Kidney (tissue), 14 donors: ENCODE data around the gene KRTAP19-3. TPM values are rescaled to one million over a fixed set of nuclear protein-coding genes. Genes with fewer than 3 reads are reported as not detected.

Experiments
- DNase-seq, 5 donors: peaks; one replicate each; pipeline ENCODE4 v3.0.0-alpha.2; 2013 to 2020
- FAIRE-seq: peaks from 2 replicates; lab custom pipeline; 2012; peaks lifted over from hg19 to GRCh38; lab: Jason Lieb, UNC
- H3K27ac ChIP-seq, 2 donors: one replicate each; pipeline ENCODE4 v1.7.0; 2013; ENCODE audit warnings: low read depth in 2 of 2, low read length in 2 of 2, inconsistent platforms in 1 of 2
- H3K27me3 ChIP-seq: one replicate; pipeline ENCODE4 v1.7.1; 2013; ENCODE audit warnings: low read length, inconsistent platforms; ENCODE audit not compliant: control insufficient read depth, insufficient read depth
- H3K36me3 ChIP-seq, 3 donors: one replicate each; pipeline versions ENCODE4 v1.7.0 to v1.7.1; 2013; ENCODE audit warnings: low read length in 3 of 3, control low read depth in 1 of 3, inconsistent platforms in 1 of 3; ENCODE audit not compliant: insufficient read depth in 3 of 3, control insufficient read depth in 2 of 3
- H3K4me1 ChIP-seq, 3 donors: one replicate each; pipeline versions ENCODE4 v1.7.0 to v1.7.1; 2013; ENCODE audit warnings: low read length in 3 of 3, inconsistent platforms in 1 of 3, low read depth in 1 of 3; ENCODE audit not compliant: control insufficient read depth in 2 of 3, insufficient read depth in 2 of 3
- H3K4me3 ChIP-seq, 3 donors: one replicate each; pipeline versions ENCODE4 v1.7.0 to v1.8.1; 2013; ENCODE audit warnings: low read length in 3 of 3, control low read depth in 1 of 3, inconsistent platforms in 1 of 3
- H3K9ac ChIP-seq, 3 donors: one replicate each; pipeline versions ENCODE4 v1.7.0 to v1.7.1; 2013; ENCODE audit warnings: low read length in 3 of 3, control low read depth in 1 of 3, inconsistent platforms in 1 of 3
- H3K9me3 ChIP-seq, 3 donors: one replicate each; pipeline versions ENCODE4 v1.7.0 to v1.7.1; 2013; ENCODE audit warnings: low read length in 3 of 3, control low read depth in 1 of 3, inconsistent platforms in 1 of 3; ENCODE audit not compliant: control insufficient read depth in 2 of 3, insufficient read depth in 1 of 3
- intact Hi-C: fragments of 100-400 bp; cut with DNase I; formaldehyde crosslinking; loops from one replicate; pipeline ENCODE4 v1.11.1; 2022
- polyA plus RNA-seq: library from polyadenylated mRNA; stranded (reverse); fragments of 350-450 nt; fragmentation: Illumina TruSeq; extraction: RNeasy Lipid Tissue Mini Kit (QIAGEN cat#74804); gene quantifications from one replicate; pipeline ENCODE4 v1.2.3, GENCODE V29; 2014; ENCODE audit warnings: low read depth, low replicate concordance; ENCODE audit not compliant: insufficient read depth
- total RNA-seq: library from RNA; stranded (reverse); fragmentation: NEBNext Ultra II Directional; extraction: Animal tissue kit (Norgen Biotek cat#: 25700); gene quantifications from one replicate; pipeline ENCODE4 v1.2.1, GENCODE V29; 2021
- TF ChIP-seq, protein P1 (sequence below): IDR thresholded peaks from 3 replicates; pipeline ENCODE4 v1.5.1; 2012; ENCODE audit warnings: mild to moderate bottlenecking, moderate library complexity, borderline replicate concordance; ENCODE audit not compliant: insufficient read depth; ENCODE audit errors: extremely low read depth
- donor health status: control.
- donor health status: control.
- donor health status: control.
- donor health status: control.
- donor health status: control.
- donor health status: DM: yes; HTN: yes; CAD: no.
- donor health status: Normal renal cell carcinoma (clear cell type).

KRTAP19-3 gene
- total and polyA plus RNA-seq, 2 donors from 2014 or later = not detected

DNA sequence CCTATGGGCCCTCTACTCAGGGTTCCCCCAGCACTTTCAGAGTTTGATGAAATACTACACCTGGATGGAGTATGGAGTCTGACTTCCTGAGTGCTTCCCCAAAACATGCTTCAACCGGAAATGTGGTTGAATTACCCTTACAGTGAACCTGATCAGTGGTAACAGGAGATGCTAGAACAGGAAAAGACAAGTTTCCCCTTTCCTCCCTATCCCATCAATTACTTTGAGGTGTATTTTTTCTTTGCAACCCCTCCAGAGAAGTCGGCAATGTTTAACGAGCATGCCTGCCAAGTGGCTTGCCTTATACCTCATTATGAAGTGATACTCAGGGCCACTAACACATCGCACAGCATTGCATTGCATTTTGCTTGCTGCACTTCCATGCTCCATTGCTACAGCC, 44.8 kb downstream of the KRTAP19-3 start:
- Histone ChIP-seq H3K9ac (no peak overlapping the region), H3K4me3 (no peak overlapping the region), H3K4me1 (no peaks in the 10 kb centered on the region), H3K9me3 (no peaks in the 10 kb centered on the region), H3K36me3 (no peaks in the 10 kb centered on the region), H3K27me3 (no peaks in the 10 kb centered on the region), H3K27ac (no peak overlapping the region)
- TF ChIP-seq, protein P1, sequence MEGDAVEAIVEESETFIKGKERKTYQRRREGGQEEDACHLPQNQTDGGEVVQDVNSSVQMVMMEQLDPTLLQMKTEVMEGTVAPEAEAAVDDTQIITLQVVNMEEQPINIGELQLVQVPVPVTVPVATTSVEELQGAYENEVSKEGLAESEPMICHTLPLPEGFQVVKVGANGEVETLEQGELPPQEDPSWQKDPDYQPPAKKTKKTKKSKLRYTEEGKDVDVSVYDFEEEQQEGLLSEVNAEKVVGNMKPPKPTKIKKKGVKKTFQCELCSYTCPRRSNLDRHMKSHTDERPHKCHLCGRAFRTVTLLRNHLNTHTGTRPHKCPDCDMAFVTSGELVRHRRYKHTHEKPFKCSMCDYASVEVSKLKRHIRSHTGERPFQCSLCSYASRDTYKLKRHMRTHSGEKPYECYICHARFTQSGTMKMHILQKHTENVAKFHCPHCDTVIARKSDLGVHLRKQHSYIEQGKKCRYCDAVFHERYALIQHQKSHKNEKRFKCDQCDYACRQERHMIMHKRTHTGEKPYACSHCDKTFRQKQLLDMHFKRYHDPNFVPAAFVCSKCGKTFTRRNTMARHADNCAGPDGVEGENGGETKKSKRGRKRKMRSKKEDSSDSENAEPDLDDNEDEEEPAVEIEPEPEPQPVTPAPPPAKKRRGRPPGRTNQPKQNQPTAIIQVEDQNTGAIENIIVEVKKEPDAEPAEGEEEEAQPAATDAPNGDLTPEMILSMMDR = no peak
- intact Hi-C loops = no loop called here
- DNase-seq (peak in 3 of 5 donors; percentile 17 to 70 (median 65)), FAIRE-seq (no peak)

- H3K27ac ChIP-seq = no peak overlapping the region
- no peaks in the 10 kb centered on the region for H3K36me3 ChIP-seq
- H3K4me1 ChIP-seq = no peaks in the 10 kb centered on the region
- no peaks in the 10 kb centered on the region for H3K27me3 ChIP-seq
- TF ChIP-seq, protein P1 = no peak
- H3K9ac ChIP-seq = no peak overlapping the region
- intact Hi-C loops = no loop called here
- no peak overlapping the region for H3K4me3 ChIP-seq
- no peak for DNase-seq
- no peak for FAIRE-seq
- H3K9me3 ChIP-seq = no peaks in the 10 kb centered on the region
Observed at GRCh38 chr21:30444204-30444603, 47.6 kb downstream of the KRTAP19-3 start.

DNA sequence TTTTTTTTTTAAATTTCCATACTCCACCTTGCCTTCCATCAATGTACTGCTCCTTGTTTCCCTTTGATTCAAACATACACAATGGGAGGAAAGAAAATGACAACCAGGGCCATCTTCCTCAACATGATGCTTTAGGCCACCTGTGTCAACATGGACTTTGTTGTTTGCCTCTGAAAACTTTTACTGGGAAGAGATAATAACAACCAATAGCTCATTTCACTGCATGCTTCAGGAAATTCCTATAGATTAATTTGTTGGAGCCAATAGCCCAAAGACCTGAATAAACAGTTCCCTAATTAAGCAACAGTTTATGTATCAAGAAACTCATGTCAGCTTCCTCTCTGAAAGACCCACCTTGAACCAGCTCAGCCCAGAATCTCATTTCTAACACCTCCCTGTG, 48.6 kb downstream of the KRTAP19-3 start:
- FAIRE-seq = no peak
- no peak overlapping the region for H3K9ac ChIP-seq
- TF ChIP-seq, protein P1 = no peak

More for the DNA sequence above, 48.6 kb downstream of the KRTAP19-3 start:
- Histone ChIP-seq H3K36me3 (no peaks in the 10 kb centered on the region), H3K27ac (no peak overlapping the region), H3K4me1 (no peaks in the 10 kb centered on the region), H3K4me3 (no peak overlapping the region), H3K9me3 (no peaks in the 10 kb centered on the region), H3K27me3 (no peaks in the 10 kb centered on the region)
- no peak for DNase-seq
- intact Hi-C loops = no loop called here

Other genes starting within 250 kb of the KRTAP19-3 start
- not detected for gene KRTAP24-1, start 209.1 kb downstream of the KRTAP19-3 start, total RNA-seq
- not detected for gene KRTAP24-1, start 209.1 kb downstream of the KRTAP19-3 start, polyA plus RNA-seq
- not detected for gene KRTAP25-1, start 202.5 kb downstream of the KRTAP19-3 start, total RNA-seq
- not detected for gene KRTAP25-1, start 202.5 kb downstream of the KRTAP19-3 start, polyA plus RNA-seq
- not detected for gene KRTAP26-1, start 171.7 kb downstream of the KRTAP19-3 start, total RNA-seq
- gene KRTAP26-1, start 171.7 kb downstream of the KRTAP19-3 start, polyA plus RNA-seq = not detected
- gene KRTAP27-1, start 154.3 kb downstream of the KRTAP19-3 start, total RNA-seq = not detected
- not detected for gene KRTAP27-1, start 154.3 kb downstream of the KRTAP19-3 start, polyA plus RNA-seq
- not detected for gene KRTAP23-1, start 143.4 kb downstream of the KRTAP19-3 start, total RNA-seq
- not detected for gene KRTAP23-1, start 143.4 kb downstream of the KRTAP19-3 start, polyA plus RNA-seq
- not detected for gene KRTAP13-2, start 119.7 kb downstream of the KRTAP19-3 start, total RNA-seq
- gene KRTAP13-2, start 119.7 kb downstream of the KRTAP19-3 start, polyA plus RNA-seq = not detected
- not detected for gene KRTAP13-1, start 96.0 kb downstream of the KRTAP19-3 start, total RNA-seq
- not detected for gene KRTAP13-1, start 96.0 kb downstream of the KRTAP19-3 start, polyA plus RNA-seq
- not detected for gene KRTAP13-3, start 66.1 kb downstream of the KRTAP19-3 start, total RNA-seq
- gene KRTAP13-3, start 66.1 kb downstream of the KRTAP19-3 start, polyA plus RNA-seq = not detected
- not detected for gene KRTAP13-4, start 61.8 kb downstream of the KRTAP19-3 start, total RNA-seq
- not detected for gene KRTAP13-4, start 61.8 kb downstream of the KRTAP19-3 start, polyA plus RNA-seq
- not detected for gene KRTAP15-1, start 51.7 kb downstream of the KRTAP19-3 start, total RNA-seq
- gene KRTAP15-1, start 51.7 kb downstream of the KRTAP19-3 start, polyA plus RNA-seq = not detected
- not detected for gene KRTAP19-1, start 11.6 kb downstream of the KRTAP19-3 start, total RNA-seq
- gene KRTAP19-1, start 11.6 kb downstream of the KRTAP19-3 start, polyA plus RNA-seq = not detected
- not detected for gene KRTAP19-2, start 4.6 kb downstream of the KRTAP19-3 start, total RNA-seq
- gene KRTAP19-2, start 4.6 kb downstream of the KRTAP19-3 start, polyA plus RNA-seq = not detected
- not detected for gene KRTAP19-4, start 5.2 kb upstream of the KRTAP19-3 start, total RNA-seq
- not detected for gene KRTAP19-4, start 5.2 kb upstream of the KRTAP19-3 start, polyA plus RNA-seq
- not detected for gene KRTAP19-5, start 10.1 kb upstream of the KRTAP19-3 start, total RNA-seq
- gene KRTAP19-5, start 10.1 kb upstream of the KRTAP19-3 start, polyA plus RNA-seq = not detected
- not detected for gene KRTAP19-6, start 49.9 kb upstream of the KRTAP19-3 start, total RNA-seq
- gene KRTAP19-6, start 49.9 kb upstream of the KRTAP19-3 start, polyA plus RNA-seq = not detected
- not detected for gene KRTAP19-7, start 69.3 kb upstream of the KRTAP19-3 start, total RNA-seq
- gene KRTAP19-7, start 69.3 kb upstream of the KRTAP19-3 start, polyA plus RNA-seq = not detected
- not detected for gene KRTAP22-2, start 98.4 kb upstream of the KRTAP19-3 start, total RNA-seq
- not detected for gene KRTAP22-2, start 98.4 kb upstream of the KRTAP19-3 start, polyA plus RNA-seq
- gene KRTAP6-3, start 100.4 kb upstream of the KRTAP19-3 start, total RNA-seq = not detected
- not detected for gene KRTAP6-3, start 100.4 kb upstream of the KRTAP19-3 start, polyA plus RNA-seq
- gene KRTAP6-2, start 106.9 kb upstream of the KRTAP19-3 start, total RNA-seq = not detected
- not detected for gene KRTAP6-2, start 106.9 kb upstream of the KRTAP19-3 start, polyA plus RNA-seq
- gene KRTAP22-1, start 109.1 kb upstream of the KRTAP19-3 start, total RNA-seq = not detected
- gene KRTAP22-1, start 109.1 kb upstream of the KRTAP19-3 start, polyA plus RNA-seq = not detected
- gene KRTAP6-1, start 121.9 kb upstream of the KRTAP19-3 start, total RNA-seq = not detected
- not detected for gene KRTAP6-1, start 121.9 kb upstream of the KRTAP19-3 start, polyA plus RNA-seq
- not detected for gene KRTAP20-1, start 124.4 kb upstream of the KRTAP19-3 start, total RNA-seq
- gene KRTAP20-1, start 124.4 kb upstream of the KRTAP19-3 start, polyA plus RNA-seq = not detected
- not detected for gene KRTAP20-4, start 128.6 kb upstream of the KRTAP19-3 start, total RNA-seq
- not detected for gene KRTAP20-4, start 128.6 kb upstream of the KRTAP19-3 start, polyA plus RNA-seq
- not detected for gene KRTAP20-2, start 143.2 kb upstream of the KRTAP19-3 start, total RNA-seq
- not detected for gene KRTAP20-2, start 143.2 kb upstream of the KRTAP19-3 start, polyA plus RNA-seq
- not detected for gene KRTAP20-3, start 150.9 kb upstream of the KRTAP19-3 start, total RNA-seq
- gene KRTAP20-3, start 150.9 kb upstream of the KRTAP19-3 start, polyA plus RNA-seq = not detected
- gene KRTAP21-3, start 226.8 kb upstream of the KRTAP19-3 start, total RNA-seq = not detected
- gene KRTAP21-3, start 226.8 kb upstream of the KRTAP19-3 start, polyA plus RNA-seq = not detected